HG02610 (cell line): ENCODE data around the gene SCAP.
A peak's percentile ranks its signal among the peaks of the same experiment; 100 is the strongest.
"Not testable (repeated sequence)": the region's sequence is repeated elsewhere in the genome, so short reads cannot be mapped to it uniquely, and the experiment has no call there.

Experiments
- ATAC-seq: cut with Tn5 transposase; IDR thresholded peaks from one replicate; pipeline ENCODE4 v1.9.1; 2021; ENCODE audit warnings: mild to moderate bottlenecking, moderate library complexity; ENCODE audit not compliant: unreplicated experiment

SCAP gene

DNA sequence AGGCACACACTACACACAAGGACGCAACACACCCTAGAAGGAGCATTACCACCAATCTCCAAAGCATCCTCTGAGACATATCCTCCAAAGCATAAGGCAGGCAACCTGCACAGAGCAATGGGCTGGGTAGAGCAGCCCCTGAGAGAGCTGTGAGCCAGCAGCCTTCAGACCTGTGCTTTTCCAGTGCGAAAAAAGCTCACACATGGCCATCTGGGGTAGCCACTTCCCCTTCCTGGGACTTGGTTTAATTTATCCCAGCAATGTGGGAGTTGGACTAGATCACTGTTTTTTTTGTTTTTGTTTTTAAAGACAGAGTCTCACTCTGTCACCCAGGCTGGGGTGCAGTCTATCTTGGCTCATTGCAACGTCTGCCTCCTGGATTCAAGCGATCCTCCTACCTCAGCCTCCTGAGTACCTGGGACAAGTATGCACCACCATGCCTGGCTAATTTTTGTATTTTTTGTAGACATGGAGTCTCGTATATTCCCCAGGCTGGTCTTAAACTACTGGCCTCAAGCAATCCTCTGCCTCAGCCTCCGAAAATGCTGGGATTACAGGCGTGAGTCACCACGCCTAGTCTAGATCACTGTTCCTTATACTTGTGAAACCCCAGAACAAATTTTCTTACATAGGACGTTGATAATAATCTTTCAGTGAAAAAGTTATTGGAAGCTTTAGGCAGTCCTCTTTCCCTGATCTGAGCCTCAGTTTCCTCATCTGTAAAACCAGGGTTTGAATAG, 76.0 kb downstream of the SCAP start:
- ATAC-seq: no peak

DNA sequence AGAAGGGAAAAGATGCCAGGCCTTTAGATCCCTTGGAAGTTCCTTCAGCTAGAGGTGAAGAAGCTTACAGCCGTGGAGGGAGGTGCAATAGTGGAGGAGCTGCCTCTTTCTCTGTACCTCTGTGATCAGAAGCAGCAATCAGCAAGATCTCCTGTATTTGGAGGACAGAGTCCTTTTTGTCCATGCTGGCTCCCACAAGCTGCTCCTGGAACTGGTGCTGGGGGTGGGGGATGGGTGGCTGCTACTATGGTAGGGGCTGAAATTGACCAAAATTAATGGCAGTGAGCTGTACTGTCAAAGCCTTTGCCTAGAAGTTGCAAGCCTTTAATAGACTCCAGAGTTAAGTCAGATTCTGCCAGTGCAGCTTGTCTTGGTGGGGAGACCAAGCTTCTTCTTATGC, 76.7 kb downstream of the SCAP start:
- ATAC-seq: no peak

DNA sequence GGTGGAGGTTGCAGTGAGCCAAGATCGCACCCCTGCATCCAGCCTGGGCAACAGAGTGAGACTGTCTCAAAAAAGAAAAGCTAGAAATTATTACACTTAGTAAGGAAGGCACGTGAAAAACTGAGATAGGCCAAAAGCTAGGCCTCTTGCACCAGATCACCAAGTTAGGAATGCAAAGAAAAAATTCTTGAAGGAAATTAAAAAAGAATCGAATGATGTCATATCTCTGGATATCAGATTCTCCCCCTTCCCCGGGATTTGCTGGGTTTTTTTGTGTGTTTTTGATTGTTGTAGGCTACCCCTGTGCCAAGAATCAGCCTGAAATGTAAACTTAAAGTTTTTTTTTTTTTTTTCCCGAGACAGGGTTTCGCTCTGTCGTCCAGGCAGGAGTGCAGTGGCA, 77.5 kb downstream of the SCAP start:
- no peak for ATAC-seq

DNA sequence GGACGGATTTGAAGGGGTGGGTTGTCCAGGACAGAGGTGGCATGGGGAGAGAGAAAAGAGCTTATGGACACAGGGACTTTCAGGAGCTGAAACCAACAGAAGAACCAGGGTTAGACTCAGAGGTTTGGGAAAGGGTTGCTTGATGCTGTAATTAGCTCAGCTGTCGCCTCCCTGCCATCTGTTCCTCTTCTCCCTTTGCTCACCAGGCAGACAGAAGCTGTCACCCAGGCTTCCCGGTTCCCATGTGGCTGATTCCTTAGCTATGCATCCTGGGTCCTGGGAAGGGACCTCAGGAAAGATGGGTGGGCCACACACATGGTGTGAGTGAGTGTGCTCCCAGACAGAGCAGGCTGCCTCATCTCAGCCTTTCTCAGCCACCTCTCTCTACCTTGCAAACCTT, 80.9 kb downstream of the SCAP start:
- no peak for ATAC-seq

DNA sequence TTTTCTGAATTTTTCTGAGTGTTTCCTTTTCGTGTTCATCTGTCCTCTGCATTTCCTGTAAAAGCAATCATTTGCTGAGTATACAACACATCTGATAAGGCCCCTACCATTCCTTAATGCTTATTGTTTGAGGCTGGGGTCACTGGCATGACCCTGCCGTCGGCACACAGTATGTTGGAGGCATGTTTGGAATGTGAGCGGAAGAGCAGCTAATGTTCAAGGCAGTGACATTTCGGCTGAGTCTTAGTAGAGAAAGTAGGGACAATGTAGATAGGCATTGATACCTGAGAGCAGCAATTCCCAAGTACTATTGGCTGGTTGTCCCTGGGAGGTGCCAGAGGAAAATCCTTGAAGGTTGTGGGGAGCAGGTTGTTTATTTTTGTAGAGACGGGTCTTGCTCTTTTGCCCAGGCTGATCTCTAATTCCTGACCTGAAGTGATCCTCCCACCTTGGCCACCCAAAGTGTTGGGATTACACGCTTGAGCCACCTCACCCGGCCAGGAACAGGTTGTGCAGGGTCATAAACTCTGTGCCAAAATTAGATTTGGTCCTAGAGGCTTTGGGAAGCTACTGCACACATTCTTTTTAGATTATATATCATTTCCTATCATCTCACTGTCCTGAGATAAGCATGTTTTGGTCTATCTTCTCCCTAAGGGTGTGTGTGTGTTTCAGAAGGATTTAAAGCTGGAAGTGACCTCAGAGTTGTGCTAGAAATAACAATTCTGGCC, 81.4 kb downstream of the SCAP start:
- ATAC-seq: no peak

DNA sequence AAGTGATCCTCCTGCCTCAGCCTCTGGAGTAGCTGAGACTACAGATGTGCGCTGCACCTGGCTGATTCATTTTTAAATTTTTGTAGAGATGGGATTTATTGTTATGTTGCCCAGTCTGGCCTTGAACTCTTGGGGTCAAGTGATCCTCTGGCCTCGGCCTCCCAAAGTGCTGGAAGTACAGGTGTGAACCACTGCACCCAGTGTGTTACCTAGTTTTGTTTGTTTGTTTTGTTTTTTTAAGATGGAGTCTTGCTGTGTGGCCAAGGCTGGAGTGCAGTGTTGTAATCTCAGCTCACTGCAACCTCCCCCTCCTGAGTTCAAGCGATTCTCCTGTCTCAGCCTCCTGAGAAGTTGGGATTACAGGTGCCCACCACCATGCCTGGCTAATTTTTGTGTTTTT, 82.8 kb downstream of the SCAP start:
- no peak for ATAC-seq

DNA sequence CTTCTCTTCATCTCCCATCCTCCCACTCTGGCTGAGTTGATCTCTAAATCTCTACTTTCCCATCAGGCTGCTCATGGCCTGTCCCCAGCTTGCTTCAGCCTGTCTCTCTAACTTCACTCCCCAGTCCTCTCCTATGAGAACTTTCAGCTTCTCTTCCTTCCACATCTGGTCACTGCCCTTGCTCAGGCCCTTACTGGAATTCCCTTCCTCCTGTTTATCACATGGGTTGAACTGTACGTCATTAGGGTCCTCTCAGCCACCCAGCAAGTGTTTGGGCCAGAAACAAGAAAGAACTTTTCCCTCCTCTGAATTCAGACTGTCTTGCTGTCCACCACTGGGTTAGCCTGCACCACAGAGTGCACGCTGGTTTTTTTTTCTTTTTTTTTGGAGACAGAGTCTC, 89.9 kb downstream of the SCAP start:
- ATAC-seq: no peak

DNA sequence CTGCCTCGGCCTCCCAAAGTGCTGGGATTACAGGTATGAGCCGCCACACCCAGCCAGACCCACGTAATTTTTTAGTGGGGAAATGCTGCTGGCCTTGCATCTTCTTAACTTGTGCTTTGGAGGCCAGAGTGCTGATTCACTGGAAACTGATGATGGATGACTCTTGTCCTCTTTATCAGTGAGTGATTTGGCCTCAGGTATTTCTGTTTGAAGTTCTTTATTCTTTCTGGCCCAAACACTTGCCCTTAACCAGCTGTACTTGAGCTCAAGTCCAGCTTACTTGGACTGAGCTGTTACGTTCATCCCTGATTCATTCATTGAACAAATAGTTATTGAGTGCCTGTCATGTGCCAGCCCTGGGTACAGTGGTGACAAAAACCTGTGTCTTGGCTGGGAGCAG, 90.7 kb downstream of the SCAP start:
- no peak for ATAC-seq

DNA sequence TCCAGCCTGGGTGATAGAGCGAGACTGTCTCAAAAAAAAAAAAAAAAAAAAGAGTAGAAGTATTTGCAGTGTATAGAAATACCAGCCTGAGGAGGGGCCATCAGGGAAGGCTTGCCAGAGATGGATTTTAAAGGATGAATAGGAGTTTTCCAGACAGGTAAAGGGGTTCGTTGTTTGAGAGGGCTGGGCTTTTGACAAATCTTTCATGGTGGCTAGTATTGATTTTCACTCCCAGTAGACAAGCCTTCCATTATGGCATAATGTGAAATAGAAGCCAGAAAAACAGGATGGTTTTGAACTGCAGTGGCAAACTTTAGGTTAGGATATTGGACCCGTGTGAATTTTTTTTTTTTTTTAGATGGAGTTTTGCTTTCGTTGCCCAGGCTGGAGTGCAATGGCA, 91.3 kb downstream of the SCAP start:
- ATAC-seq: no peak

DNA sequence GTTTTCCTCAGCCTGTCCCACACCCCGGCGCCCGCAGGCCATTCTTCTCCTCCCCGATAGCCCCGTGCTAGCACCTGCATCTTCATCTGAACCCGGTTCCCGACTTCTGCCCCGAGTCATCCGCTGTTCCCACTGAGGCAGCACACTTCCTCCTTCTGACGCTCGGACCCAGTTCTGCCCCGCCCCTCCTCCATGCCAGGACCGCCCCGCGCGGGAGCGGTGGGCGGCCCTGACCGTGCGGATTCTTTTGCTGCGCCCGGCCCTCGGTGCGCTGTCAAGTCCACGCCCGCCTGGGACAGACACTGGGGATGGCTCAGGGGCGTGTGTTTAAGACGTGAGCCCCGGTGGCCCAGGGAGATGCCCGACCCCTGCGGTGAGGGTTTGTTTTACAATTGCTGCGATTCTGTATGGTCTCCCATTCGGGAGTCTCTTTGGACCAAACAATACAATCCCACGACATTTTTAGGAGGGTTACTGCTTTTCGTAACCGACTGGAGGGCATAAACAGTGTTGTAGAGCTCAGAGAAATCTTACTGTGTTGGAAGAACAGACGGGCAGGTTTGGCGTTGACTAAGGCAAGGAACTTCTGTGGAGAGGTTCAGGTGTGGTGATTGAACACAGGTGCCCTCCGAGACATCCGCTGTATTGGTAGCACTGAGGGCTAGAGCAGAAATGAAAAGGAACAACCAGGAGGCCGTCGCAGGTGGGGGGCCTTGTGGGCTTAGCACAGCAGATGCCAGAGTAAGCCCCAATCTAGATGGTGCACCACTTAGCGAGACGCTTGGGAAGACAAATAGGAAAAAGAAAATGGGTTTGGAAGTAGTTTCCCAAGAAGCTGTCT, 94.2 kb downstream of the SCAP start:
- peak; percentile 58 for ATAC-seq

DNA sequence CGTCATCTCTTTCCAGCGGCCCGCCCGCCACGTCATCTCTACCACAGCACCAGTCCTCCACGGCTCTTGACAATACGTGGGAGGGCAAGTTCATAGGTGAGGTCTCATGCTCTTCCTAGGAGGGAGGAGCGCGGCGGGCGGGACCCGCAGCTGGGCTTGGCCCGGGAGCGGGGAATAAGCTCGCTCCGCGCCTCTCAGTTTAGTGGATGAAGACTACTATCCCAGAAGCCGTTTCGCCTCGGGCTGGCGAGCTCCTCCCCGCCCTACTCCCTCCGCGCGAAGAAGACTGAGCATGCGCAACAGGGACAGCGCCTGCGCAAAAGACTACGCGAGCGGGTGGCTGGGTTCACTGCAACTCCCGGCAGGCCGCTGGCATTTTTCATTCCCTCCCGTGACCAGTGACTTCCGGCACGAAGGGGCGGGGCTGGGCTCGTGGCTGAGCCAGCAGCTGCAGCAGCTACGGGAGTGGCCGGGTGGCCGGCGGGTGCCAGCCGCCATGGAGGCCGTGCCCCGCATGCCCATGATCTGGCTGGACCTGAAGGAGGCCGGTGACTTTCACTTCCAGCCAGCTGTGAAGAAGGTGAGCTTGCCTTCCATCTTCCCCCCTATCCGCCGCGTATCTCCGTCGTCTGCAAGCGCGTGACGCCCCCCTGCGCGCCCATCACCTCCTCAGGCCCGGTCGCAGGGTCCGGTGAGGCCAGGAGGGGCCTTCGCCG, 95.0 kb downstream of the SCAP start, which contains the start of gene PTPN23:
Gene PTPN23 (plus strand): TSS at position 421 of the 716 bp plus-strand sequence. CDS start 76 bp downstream, at position 497.
- ATAC-seq: peak; percentile 77

DNA sequence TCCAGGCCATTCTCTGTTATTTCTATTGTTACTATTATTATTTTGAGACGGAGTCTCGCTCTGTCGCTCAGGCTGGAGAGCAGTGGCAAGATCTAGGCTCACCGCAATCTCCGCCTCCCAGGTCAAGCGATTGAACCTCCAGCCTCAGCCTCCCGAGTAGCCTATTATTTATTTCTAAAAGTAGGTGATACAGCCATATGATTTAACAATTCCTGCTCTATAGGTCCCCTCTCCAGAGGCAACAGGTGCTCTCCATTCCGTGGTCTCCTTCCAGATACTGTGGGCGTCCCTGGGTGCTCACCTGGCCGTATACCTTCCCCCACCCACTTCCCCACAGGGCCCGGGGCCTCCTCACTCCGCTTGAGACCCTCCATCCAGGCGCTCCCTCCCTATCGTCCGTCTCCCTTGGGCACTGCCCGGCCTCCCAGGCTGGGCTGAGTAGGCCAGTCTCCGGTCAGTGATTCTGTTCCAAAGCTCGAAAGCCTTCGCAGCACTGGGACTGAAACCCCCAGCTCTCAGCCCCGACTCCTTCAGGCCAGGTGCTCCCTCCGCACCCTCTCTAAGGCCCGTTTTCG, 95.6 kb downstream of the SCAP start:
- no peak for ATAC-seq

DNA sequence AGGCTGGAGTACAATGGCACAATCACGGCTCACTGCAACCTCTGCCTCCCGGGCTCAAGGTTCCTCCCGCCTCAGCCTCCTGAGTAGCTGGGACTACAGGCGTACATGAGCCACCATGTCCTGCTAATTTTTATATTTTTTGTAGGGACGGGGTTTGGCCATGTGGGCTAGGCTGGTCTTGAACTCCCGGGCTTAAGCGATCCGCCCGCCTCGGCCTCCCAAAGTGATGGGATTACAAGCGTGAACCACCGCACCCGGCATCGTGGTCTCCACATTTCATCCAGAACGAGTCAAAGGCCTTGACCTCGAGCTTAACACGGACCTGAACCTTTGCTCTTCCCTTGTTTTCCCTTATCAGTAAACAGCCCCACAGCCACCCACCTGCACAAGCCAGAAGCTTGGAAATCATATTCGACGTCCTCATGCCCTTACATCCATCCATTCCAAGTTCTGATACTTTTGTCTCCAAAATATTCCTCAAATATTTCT, 96.3 kb downstream of the SCAP start:
- ATAC-seq: no peak

DNA sequence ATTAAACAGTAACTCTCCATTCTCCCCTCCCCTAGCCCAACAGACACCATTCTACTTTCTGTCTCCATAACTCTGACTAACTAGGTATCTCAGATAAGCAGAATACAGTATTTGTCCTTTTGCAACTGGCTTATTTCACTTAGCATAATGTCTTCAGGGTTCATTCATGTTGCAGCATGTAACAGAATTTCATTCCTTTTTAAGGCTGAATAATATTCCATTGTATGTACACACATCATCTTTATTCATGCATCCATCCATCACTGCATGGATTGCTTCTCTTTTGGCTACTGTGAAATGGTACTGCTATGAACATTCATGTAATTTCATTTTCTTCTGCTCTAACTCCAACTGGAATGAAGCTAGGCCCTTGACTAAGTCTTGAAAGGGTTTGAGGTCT, 96.9 kb downstream of the SCAP start:
- ATAC-seq: no peak

DNA sequence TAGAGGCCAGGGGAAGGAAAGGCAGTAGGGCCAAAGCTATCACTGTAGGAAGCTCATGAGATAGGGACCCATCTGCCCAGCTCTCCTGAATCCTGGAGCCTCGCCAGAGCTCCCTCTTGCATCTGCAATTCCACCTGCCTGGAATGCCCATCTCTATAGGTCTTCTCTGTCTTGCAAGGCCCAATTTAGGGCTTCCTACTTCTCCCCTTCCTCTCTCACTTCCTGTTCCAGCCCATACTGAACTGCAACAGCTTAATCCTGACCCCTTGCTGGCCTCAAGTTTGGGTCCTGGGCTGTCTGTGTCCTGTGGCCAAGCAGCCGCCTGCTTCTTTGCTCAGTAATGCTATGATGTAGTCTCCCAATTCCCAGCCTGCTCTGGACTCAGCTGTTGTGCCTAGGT, 98.6 kb downstream of the SCAP start:
- no peak for ATAC-seq

DNA sequence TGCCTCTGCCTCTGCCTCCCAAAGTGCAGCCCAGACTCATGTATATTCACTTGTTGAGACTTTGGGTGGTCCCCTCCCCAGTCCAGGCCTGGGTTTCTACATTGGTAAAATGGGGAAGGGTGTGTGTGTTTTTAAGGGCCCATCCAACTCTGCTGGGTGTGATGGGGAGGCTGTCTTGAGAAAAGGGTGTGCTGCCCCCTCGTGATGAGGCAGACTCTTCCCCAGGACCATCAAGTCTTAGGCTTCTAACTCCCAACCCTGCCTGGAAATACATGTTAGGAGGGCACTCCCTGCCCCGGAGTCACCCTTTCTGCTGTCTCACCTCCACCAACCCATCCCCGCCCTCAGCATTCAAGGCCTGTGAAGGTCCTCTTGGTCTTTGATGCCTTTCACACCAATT, 99.3 kb downstream of the SCAP start:
- no peak for ATAC-seq

DNA sequence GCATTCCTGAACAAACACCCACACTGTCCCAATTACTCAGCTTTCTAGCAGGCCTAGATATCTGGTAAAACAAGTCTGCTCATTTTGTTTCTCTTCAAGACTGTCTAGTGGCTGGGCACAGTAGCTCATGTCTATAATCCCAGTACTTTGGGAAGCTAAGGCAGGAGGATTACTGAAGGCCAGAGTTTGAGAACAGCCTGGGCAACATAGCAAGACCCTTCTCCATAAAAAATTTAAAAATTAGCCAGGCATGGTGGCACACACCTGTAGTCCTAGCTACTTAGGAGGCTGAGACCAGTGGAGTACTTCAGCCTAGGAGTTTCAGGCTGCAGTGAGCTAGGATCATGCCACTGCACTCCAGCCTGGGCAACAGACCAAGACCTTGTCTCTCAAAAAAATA, 101.2 kb downstream of the SCAP start:
- ATAC-seq: no peak

DNA sequence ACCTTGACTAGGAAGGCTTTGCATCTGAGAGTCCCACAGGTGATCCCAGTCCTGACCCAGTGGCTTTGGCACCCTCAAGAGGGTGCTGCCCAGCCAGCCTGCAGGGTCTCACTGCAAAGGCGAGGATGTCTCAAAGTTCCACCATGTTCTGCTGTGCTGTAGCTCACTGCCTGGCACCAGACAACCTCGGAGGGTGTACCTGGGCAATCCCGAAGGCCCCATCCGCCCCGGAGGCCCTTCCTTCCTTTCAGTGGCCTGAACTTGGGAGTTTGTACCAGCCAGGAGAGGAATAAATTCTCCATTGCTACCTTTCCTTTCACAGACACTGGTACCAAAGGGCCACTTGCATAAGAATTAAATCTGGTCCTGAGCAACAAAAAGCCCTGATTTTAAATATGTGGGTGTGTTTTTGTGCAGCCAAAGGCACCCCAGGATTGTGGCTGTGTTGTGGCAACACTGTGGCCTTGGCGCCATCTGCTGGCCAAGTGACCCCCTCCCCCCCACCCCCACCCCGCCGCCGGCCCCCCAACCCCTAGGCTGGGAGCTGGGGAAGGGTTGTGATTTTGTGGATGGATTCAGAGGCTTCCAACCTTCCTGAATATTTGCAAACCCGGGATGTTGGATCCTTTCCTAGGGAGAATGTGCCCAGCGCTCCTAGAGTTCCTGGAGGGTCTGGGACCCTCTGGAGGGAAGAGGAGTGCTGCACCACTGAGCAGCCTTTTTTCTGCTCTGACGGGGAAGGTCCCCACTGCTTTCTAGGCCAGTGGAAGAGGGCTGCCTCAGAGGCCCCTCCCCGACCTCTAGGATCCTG, 104.6 kb downstream of the SCAP start:
- no peak for ATAC-seq

DNA sequence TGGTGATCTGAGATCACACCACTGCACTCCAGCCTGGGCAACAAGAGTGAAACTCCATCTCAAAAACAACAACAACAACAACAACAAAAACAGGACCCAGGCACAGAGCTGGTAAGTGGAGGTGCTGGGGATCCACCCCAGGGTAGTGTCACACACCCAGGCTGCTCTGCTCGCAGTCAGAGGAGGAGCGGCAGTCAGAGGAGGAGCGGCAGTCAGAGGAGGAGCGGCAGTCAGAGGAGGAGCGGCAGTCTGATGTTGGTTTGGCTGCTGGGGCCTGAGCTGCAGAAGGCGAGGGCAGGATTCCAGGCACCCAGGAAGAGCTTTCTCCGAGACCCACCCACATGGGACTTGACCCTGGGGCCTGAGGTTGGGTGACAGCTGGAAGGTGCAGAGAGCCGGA, 105.7 kb downstream of the SCAP start:
- ATAC-seq: not testable (repeated sequence)

DNA sequence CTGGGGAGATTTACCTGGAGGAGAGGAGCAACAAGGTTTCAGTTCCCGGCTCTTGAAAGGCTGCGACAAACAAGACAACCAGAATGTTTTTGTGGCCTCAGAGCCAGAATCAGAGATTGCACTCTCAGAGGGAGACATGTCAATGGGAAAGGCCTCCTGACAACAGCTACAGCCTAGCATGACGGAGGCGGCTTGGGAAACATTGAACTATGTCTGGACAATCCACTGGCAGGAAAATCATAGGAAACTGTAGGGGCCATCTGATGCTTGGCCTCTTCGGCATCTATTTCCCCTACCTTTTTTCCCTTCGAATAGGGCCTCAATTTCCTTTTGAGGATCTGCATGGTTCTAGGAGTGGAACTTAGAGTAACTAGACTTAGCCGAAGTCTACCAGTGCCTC, 108.1 kb downstream of the SCAP start:
- ATAC-seq: no peak
